NCI-H146 (cell line): ENCODE results near the gene PUSL1.

ENCODE experiments used
- DNase-seq: peaks from one replicate; lab custom pipeline; 2025; lab: John Stamatoyannopoulos, UW

Gene PUSL1

DNA sequence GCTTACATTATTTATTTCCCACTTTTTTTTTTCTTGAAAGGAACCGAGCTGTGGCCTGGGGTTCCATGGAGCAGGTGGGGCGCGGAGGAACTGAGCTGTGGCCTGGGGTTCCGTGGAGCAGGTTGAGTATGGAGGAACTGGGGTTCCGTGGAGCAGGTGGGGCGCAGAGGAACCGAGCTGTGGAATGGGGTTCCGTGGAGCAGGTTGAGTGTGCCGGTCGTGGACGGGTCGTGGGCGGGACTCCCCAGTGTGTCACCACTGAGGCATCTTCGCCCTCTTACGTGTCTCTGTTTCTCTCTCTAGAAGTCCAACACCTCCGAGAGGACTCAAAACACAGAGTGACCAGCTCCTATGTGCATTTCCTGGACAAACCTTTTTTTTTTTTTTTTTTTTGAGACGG is 29.4 kb upstream of the PUSL1 start:
- DNase-seq, result no peak

DNA sequence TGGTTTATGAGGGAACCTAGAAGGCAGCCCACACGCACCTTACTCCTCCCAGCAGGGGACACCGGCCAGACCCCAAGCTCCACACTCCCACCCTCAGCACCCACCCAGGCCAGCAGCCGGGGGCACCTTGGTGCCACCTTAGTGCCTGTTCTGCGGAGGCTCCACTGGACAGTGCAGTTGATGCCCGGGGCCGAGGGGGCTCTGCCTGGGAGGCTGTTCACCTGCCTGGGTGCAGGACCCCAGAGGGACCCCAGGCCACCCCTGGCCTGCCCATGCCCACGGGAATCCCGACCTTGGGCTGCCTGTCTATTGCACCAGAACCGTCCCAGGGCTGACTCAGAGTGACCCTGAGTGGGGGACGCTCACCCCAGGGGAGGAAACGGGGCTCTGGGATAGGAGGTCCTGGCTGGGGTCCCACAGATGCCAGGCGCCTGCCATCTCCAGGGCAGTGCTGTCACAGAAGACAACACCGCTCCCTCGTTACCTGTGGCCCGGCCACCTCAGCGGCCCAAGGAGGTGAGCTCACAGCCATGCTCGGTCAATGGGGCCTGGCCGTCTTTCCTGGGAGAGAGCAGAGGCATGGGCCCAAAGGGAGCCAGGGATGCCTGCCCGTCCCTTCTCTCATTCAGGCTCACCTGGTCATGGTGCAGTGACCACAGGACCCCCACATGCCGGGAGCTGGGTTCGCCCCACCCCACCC is 27.5 kb upstream of the PUSL1 start:
- DNase-seq, result no peak

DNA sequence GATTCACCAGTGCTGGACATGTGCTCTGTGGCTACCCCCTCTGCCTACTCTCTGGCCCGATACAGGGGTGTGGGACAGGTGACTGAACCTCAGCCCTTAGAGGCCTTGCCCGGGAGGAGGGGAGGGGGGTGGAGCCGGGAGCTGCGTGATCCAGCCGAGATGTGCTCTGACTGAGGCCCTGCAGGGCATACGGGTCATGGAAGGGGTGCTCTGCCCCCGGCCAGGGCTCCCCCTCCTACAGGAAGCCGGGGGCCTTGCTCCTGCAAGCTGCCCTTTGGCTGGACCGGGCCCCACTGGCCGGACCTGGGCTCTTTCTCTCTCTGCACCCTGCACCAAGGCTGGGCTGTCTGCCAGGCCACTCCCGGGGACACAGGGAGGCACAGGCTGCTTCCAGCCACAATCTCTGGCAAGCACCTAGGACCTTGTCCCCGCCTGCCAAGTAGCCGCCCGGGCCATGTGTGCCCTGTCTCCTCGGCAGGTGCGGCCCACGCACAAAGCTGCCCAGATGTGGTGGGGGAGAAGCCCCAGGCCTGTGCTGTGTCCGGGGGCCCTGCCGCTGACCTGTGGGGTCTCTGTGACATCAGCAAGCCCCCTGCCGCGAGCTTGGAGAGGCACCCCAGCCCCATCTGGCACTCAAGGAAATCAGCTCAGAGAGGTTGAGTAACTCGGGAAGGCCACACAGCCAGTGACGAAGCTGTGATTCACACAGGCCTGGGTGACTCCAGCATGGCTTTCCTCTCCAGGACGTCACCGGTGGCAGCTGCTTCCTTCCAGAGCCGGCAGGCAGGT is 26.7 kb upstream of the PUSL1 start:
- DNase-seq, result no peak

DNA sequence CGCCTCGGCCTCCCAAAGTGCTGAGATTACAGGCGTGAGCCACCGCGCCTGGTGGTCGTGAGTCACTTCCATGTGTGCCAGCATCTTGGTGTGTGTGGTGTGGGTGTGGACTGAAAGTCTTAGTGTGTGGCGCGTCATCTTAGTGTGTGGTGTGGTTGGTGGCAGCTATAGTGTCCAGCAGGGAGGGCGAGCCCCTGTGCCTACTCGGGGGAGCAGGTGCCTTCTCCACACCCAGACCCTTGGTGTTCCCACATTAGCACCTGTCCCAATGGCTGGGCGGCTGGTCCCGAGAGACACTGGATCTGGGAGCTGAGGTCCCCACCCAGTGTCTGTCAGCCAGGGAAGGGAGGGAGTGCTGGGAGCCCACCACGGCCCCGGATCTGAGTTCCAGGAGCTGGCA is 25.4 kb upstream of the PUSL1 start:
- no peak for DNase-seq

DNA sequence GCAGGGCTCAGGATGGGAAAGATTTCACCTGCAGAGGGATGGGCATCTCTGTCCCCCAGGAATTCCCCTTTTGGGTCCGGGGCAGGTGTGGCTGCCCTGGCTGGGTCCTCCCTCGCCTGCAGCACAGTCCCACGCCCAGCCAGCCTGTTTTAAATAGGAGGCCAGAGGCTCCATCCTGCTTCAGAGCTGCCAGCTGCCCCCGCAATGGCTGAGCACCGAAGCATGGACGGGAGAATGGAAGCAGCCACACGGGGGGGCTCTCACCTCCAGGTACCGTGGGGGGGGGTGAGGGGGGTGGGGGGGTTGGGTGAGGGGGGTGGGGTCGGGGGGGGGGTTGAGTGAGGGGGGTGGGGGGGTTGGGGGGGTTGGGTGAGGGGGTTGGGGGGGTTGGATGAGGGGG is 24.6 kb upstream of the PUSL1 start:
- no peak for DNase-seq

DNA sequence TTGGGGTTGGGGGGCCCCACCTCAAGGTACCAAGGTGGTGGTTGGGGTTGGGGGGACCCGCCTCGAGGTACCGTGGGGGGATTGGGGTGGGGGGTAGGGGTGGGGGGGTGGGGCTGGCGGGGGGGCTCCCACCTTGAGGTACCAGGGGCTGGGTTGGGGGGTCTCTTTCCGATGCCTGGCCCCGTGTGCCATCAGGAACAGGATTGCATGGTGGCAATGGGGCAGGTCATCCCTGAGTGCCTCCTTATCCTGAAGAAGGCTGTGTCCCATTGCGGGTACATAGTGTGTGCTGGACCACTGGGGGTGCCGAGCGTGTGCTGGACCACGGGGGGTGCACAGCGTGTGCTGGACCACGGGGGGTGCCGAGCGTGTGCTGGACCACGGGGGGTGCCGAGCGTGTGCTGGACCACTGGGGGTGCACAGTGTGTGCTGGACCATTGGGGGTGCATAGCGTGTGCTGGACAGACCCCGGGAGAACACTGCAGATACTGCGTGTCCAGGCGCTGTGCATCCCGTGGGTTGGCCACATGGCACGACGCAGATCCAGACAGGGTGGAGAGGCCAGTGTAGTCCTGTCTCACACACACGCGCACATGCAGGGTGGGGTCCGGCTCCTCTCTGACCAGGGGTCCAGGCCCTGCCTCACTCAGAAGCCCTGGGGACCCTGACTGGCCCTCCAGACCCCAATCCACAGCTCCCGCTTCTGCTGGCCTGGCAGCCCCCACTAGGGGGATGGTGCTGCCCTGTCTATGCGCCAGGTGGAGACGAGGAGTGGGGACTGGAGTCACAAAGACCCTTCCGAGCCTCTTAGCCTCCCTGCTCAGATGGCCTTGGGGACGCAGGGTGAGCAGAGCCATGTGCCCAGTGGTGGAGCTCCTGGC is 23.9 kb upstream of the PUSL1 start:
- DNase-seq, result no peak

DNA sequence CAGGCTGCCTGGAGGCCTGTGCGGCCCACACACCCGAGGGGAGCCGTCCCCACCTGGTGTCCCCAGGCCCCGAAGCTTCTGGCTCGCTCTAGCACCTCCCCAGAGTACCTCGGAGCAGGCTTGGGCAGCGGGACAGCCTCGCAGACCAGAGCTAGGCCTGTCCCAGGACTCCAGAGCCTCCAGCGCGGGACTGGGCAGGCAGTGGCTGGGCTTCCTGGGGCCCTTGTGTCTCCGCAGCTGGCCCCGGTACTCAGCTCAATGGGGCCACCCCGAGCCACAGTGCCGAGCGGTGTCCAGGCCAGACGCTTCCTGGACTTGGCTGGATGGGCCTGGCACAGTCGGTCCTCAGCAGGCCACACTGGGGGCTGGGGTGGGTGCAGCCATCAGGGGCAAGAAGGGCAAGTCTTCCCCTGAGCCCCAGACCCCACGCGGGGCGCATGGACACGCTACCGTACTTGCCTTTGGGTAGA is 23.3 kb upstream of the PUSL1 start:
- DNase-seq, result no peak

DNA sequence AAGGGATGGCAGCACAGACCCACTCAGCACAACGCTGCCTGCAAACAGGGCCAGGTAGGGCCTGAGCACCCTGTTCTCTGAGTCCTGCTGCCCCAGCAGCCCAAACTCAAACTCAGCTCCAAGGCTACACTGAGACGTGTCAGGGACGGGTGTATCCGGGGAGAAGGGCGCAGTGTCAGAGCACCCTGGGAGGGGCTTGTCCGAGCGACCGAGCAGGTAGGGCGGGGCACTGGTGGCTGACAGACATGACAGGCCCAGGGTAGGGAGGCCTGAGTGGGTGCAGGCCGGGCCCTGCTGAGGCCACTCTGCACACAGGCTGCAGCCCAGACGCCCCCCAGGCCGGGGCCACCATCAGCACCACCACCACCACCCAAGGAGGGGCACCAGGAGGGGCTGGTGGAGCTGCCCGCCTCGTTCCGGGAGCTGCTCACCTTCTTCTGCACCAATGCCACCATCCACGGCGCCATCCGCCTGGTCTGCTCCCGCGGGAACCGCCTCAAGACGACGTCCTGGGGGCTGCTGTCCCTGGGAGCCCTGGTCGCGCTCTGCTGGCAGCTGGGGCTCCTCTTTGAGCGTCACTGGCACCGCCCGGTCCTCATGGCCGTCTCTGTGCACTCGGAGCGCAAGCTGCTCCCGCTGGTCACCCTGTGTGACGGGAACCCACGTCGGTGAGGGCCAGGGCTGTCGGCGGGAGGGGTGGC is 22.6 kb upstream of the PUSL1 start:
- no peak for DNase-seq

DNA sequence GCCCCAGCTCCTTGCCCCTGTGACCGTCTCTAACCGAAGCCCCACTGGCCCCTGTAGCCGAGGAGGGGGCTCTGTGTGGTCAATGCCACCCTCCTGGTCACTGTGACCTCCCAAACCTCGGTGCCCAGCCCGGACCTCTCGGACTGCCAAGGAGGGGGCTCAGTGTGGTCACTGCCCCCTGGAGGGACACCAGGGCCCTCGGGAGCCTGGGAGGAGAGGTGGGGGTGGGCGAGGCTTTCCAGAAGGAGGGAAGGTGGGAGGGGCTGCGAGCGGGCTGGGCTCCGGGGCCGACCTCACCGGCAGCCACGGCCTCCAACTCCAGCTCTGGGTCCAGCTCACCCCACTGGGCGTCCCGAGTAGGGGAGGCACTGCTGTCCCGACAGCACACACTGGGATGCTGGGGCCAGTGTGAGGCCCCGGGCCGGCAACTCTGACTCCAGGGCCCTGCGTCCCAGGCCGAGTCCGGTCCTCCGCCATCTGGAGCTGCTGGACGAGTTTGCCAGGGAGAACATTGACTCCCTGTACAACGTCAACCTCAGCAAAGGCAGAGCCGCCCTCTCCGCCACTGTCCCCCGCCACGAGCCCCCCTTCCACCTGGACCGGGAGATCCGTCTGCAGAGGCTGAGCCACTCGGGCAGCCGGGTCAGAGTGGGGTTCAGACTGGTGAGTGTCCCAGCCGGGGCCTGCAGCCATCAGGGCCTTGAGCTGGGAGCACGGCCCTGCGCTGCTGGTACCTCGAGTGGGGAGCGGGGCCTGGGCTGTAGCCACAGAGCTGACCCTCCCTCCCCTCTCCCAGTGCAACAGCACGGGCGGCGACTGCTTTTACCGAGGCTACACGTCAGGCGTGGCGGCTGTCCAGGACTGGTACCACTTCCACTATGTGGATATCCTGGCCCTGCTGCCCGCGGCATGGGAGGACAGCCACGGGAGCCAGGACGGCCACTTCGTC is 21.8 kb upstream of the PUSL1 start:
- no peak for DNase-seq

DNA sequence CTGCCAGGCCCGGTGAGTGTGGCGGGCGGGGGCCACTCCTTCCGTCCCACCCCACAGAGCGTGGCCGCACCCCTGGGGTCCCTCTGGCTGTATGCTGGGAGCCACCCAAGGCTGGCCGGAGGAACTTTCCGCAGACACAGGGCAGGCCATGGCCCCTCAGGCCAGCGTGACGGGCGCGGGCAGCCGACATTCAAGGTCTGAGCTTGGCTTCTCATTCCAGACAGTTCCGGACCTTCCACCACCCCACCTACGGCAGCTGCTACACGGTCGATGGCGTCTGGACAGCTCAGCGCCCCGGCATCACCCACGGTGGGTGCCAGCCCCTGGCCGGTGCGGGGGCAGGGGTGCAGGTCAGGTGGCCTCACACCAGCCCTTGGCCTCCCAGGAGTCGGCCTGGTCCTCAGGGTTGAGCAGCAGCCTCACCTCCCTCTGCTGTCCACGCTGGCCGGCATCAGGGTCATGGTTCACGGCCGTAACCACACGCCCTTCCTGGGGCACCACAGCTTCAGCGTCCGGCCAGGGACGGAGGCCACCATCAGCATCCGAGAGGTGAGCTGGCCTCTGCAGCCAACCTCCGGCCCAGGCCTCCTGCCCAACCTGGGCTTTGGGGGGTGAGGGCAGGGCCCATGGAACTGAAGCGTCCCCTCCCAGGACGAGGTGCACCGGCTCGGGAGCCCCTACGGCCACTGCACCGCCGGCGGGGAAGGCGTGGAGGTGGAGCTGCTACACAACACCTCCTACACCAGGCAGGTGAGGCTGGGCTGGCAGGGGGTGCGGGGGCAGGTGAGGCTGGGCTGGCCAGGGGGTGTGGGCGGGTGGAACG is 20.9 kb upstream of the PUSL1 start:
- peak; percentile 12 for DNase-seq

DNA sequence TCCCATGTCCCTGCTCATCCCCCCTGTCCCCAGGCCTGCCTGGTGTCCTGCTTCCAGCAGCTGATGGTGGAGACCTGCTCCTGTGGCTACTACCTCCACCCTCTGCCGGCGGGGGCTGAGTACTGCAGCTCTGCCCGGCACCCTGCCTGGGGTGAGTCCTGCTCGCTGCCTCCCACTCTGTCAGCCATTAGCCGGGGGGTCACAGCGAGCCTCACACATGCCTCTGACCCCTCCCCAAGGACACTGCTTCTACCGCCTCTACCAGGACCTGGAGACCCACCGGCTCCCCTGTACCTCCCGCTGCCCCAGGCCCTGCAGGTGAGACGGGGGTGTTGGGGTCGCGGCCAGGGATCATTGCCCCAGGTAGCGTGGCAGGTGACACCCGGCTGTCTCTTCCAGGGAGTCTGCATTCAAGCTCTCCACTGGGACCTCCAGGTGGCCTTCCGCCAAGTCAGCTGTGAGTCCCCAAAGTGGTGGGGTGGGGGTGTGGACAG is 18.1 kb upstream of the PUSL1 start:
- peak; percentile 51 for DNase-seq

DNA sequence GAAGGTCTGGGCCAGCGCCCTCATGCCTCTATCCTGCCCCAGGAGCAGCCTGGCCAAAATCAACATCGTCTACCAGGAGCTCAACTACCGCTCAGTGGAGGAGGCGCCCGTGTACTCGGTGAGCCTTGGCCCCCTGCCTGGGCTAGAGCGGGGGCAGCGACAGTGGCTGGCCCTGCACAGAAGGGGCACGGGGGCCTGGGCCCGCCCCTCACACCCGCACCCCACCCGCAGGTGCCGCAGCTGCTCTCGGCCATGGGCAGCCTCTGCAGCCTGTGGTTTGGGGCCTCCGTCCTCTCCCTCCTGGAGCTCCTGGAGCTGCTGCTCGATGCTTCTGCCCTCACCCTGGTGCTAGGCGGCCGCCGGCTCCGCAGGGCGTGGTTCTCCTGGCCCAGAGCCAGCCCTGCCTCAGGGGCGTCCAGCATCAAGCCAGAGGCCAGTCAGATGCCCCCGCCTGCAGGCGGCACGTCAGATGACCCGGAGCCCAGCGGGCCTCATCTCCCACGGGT is 17.3 kb upstream of the PUSL1 start:
- DNase-seq, result peak; percentile 55

DNA sequence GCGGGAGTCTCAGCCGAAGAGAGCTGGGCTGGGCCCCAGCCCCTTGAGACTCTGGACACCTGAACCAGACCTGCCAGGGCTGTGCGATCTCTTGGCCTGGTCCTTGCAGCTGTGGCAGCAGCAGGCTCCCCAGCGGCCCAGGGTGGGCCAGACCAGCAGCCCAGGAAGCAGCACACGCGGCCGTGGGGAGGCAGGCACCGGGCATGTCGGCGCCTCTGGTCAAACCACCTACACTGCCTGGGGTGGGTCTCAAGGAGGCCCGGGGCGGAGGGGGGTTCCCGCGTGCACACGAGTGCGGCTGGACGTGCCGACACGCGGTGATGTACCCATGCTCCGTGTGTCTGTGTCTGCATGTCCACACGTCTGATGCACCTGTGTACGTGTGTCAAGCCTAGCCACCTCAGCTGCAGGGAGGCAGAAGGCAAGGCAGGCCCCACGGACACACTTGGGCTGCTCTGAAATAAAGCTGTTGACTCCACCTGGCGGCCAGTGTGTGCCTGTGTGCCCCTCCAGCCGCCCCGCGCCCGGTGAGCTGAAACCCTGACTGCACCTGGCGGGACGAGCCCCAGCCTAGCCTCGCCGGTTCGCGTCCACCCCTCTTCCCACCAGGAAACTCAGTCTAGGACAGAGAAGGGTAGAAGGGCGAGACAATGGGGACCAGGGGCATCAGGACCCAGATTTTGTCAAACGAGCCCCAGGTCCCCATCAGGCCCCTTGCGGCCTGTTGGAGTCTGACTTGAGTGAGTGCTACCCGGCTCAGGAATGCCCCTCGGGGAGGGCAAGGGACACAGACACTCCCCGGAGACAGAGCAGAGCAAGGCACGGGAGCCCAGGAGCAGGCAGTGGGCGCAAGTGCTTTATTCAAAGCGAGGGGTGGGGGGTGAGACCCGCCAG is 16.6 kb upstream of the PUSL1 start:
- peak; percentile 64 for DNase-seq

DNA sequence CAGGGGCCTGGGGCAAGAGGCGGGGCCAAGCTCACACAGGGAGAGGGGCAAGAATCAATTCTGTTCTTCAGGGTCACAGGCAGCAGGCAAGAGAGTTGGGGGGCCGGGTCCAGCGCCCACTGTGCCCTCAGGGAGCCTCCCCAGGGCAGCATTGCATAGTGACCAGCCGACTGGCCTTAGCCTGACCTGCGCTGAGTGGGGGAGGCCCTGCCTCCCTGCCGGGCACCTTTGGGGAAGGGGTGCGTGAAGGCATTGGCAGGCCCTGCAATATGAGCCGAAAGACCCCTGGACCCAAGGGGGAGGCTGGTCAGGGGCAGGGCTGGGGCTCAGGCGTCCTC is 16.0 kb upstream of the PUSL1 start:
- no peak for DNase-seq

DNA sequence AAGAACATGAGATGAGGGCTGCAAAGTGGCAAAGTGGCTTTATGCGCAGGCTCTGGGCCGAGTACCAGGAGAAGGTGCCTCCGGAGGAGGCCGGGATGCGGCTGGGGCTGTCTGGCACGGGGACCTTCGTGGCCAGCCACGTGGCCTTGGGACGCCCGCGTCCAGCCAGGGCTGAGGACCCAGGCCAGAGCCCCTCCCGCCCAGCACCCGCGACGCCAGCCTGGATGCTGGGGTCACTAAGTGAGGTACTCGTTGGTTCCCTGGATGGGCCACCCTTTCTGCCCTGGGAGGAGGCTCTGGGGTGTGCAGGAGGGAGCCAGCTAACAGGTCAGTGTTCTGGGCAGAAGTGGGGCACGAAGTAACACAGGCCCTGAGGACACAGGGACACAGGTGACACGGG is 15.5 kb upstream of the PUSL1 start:
- no peak for DNase-seq

DNA sequence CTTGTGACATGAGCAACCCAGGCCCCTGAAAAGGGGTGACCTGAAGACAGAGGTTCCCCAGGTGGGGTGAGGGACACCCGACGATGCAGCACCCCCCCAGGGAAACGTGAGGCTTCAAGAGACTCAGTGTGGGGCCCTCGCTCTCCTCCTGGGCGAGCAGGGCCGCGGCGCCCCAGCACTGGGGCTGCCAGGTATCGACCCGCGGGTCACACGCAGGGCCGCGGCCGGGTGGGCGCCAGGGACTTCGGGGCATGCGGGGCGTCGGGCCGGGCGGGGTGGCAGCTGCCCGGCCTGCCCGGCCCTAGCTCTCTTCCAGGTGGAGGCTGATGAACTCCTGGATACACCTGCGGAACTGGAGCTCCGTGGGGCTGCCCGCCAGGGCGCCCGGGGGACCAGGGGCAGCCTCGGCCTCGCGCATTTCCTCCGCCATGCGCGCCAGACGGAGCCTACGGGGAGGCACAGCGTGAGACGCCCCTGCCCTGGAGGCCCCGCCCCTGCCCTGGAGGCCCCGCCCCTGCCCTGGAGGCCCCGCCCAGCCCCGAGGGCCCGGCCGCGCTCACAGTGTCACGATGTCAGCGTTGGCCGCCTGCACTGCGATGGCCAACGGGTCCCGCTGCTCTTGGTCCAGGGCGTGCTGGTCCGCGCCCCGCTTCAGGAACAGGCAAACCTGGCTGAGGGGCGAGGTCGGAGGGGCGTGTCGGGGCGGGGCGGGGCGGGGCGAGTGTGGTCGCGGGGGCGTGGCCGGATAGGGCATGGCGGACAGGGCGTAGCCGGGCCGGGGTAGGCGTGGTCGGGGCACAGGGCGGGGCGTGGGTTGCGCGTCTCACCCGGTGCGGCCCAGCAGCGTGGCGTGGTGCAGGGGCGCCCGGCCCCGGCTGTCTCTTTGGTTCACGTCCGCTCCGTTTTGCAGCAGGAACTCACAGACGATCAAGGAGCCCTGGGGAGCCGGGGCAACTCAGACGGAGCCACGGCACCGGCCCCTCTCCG is 14.8 kb upstream of the PUSL1 start:
- DNase-seq, result no peak

DNA sequence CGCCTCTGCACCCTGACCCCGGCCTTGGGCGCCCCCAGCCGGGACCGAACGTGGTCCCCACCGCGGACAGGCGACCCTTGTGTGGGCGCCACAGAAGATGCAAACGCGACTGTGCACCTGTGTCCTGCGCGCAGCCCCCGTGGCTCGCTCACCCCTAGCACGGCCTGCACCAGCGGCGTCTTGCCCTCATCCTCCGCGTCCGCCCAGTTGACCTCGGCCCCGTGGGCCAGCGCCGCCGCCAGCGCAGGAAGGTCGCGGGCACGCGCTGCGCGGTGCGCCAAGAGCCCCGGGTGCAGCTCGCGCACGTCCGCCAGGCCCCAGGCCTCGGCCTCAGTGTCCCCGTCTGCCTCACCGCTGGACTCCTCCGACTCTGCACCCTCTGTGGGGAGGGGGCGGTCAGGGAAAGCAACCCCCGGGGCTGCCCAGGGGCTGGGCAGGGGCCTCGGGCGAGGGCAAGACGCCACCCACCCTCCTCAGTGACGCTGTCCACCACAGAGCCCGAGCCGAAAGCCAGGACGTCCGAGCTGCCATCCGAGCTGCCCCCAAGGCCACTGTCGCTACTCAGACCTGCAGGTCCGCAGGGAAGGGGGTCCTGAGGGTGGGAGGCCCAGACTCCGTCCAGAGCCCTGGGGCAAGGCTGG is 14.0 kb upstream of the PUSL1 start:
- DNase-seq, result no peak
